22Rv1 (cell line): ENCODE results near the gene RAI1.

Experiments
- H3K27ac ChIP-seq: fragments of 450-650 bp; 2 replicates; pipeline ENCODE4 v1.5.1; 2017
- CTCF ChIP-seq: fragments of 450-650 bp; IDR thresholded peaks from 2 replicates; pipeline ENCODE4 v1.5.1; 2017; ENCODE audit warnings: mild to moderate bottlenecking
- ZFX ChIP-seq: fragments of 450-650 bp; IDR thresholded peaks from 2 replicates; pipeline ENCODE4 v1.6.1; 2017; ENCODE audit warnings: antibody characterized with exemption, borderline replicate concordance

The RAI1 gene

GRCh38 chr17:17789828-17790636 lies 108.8 kb downstream of the RAI1 start:
- H3K27ac ChIP-seq: no peak overlapping the region

DNA sequence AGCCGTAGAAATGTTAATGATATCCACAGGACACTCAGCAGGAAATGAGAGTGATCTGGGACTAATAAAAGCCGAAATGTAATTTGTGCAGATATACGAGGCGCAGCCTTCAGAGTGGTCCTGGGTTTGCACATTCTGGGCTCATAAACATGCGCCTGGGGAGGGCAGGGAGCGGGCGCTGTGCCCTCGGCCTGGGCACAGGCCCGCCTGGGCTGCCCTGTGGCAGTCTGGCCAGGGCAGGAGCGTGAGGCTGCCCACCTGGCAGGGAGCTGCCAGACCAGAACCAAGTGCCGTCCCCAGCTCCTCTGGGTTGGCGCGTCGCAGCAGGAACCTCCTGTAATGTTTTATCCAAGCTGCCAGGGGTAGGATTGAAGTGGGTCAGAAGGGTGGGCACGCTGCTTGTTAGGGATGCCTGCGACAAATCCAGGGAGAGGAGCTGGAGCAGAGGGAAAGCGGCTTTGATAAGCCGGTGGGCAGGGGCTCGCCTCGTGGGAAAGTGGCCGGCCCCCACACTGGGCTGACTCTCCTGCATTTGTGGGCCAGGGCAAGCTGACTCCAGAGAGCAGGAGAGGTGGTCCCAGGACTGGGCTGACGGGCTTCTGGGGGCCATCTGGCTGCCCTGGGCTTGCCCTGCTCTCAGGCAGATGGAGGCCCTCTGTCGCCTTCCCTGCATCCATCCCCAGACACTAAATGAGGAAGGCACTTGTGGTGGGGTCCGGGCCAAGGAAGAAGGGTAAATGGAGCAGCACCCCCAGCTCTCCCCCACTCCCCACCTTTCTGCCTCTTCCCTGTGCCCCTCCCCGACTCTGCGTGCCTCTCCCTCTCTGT lies 109.6 kb downstream of the RAI1 start:
- TF ChIP-seq CTCF (no peak), ZFX (no peak)
- no peak overlapping the region for H3K27ac ChIP-seq

More at GRCh38 chr17:17789828-17790636, 108.8 kb downstream of the RAI1 start:
- TF ChIP-seq CTCF (no peak), ZFX (no peak)

DNA sequence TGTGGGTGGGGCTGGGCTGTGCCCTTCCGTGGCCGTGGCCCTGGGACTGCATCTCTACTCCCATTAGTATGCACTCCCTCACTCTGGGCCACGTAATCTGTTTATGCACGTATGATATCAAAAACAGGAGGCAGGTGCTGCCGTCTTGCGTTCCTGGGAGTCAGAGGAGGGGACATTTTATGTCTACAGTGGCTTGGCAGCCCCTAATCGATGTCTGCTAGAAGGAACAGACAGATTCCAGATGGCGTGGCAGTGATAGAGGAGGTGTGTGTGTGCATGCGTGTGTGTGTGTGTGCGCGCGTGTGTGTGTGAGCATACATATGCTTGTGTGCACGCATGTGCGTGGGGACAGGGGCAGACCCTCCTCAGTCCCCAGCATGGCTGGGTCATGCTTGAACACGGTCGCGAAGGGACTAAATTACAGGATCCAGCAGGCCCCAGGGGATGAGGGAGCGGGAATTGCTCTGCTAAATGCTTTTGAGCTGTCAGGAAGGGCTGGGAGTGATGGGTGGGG lies 110.8 kb downstream of the RAI1 start:
- no peak overlapping the region for H3K27ac ChIP-seq

GRCh38 chr17:17792551-17793377 lies 111.5 kb downstream of the RAI1 start:
- H3K27ac ChIP-seq: no peak overlapping the region
- TF ChIP-seq ZFX (no peak), CTCF (no peak)

More for the DNA sequence above, 110.8 kb downstream of the RAI1 start:
- no peak for TF ChIP-seq ZFX
- TF ChIP-seq CTCF: no peak

GRCh38 chr17:17793378-17794214 lies 112.3 kb downstream of the RAI1 start:
- H3K27ac ChIP-seq: no peak overlapping the region

More at GRCh38 chr17:17793378-17794214, 112.3 kb downstream of the RAI1 start:
- TF ChIP-seq ZFX (no peak), CTCF (no peak)
